Breast epithelium (tissue), 4 donors: ENCODE data around the gene TPD52L1. TPM values are rescaled to one million over a fixed set of nuclear protein-coding genes. Genes with fewer than 3 reads are reported as not detected.
A peak's percentile ranks its signal among the peaks of the same experiment; 100 is the strongest.
"Not testable (repeated sequence)": the region's sequence is repeated elsewhere in the genome, so short reads cannot be mapped to it uniquely, and the experiment has no call there.

Experiments
- DNase-seq, 2 donors: peaks; one replicate each; pipeline ENCODE4 v3.0.0-alpha.2; 2019; ENCODE audit warnings: low spot score in 2 of 2
- H3K27ac ChIP-seq, 2 donors: fragments of 200-600 bp; sonication (generic) in 1 of 2; one replicate each; pipeline ENCODE4 v1.5.1; 2016 to 2019; ENCODE audit warnings: mild to moderate bottlenecking in 1 of 2
- H3K27me3 ChIP-seq, 2 donors: fragments of 200-600 bp; sonication (generic) in 1 of 2; one replicate each; pipeline versions ENCODE4 v1.5.1 to v1.6.0; 2017 to 2019; ENCODE audit warnings: control low read depth in 1 of 2, mild to moderate bottlenecking in 1 of 2
- H3K36me3 ChIP-seq: fragments of 200-600 bp; one replicate; pipeline ENCODE4 v1.5.1; 2019
- H3K4me1 ChIP-seq, 2 donors: fragments of 200-600 bp; sonication (generic); one replicate each; pipeline ENCODE4 v1.5.1; 2016 to 2019; ENCODE audit warnings: control low read depth in 1 of 2
- H3K4me3 ChIP-seq, 3 donors: fragments of 200-600 bp; sonication (generic); 1 replicate in 2 of 3; 2 replicates in 1 of 3; pipeline ENCODE4 v1.5.1; 2016 to 2019; ENCODE audit warnings: mild to moderate bottlenecking in 3 of 3, moderate library complexity in 2 of 3
- H3K9me3 ChIP-seq, 2 donors: fragments of 200-600 bp; sonication (generic) in 1 of 2; one replicate each; pipeline ENCODE4 v1.5.1; 2016 to 2019; ENCODE audit warnings: control low read depth in 1 of 2
- CTCF ChIP-seq, 3 donors: fragments of 450-650 bp; IDR thresholded peaks; one replicate each; pipeline ENCODE4 v1.5.1; 2016 to 2017; ENCODE audit warnings: antibody characterized with exemption in 3 of 3, mild to moderate bottlenecking in 3 of 3, moderate library complexity in 3 of 3
- POLR2A ChIP-seq: fragments of 450-650 bp; IDR thresholded peaks from one replicate; pipeline ENCODE4 v1.6.1; 2016; ENCODE audit warnings: antibody characterized with exemption, mild to moderate bottlenecking, moderate library complexity
- POLR2AphosphoS5 ChIP-seq, 3 donors: sonication (generic); formaldehyde crosslinking; IDR thresholded peaks; one replicate each; pipeline ENCODE4 v1.6.1; 2017; ENCODE audit warnings: antibody characterized with exemption in 3 of 3
- intact Hi-C: fragments of 100-400 bp; cut with DNase I; formaldehyde crosslinking; loops from one replicate; pipeline ENCODE4 v1.15.1; 2023; ENCODE audit warnings: low total_unique reads
- total RNA-seq, 3 donors: library from RNA; depleted of rRNA; stranded (reverse); fragments of >200 nt; gene quantifications; one replicate each; pipeline ENCODE4 v1.1.0, GENCODE V29; 2016

TPD52L1 gene
- total RNA-seq, 3 donors from 2014 or later, result 27.2 to 266 (median 81.3) TPM

- no peaks in the 10 kb centered on the region for H3K27me3 ChIP-seq
- H3K4me3 ChIP-seq, result no peak overlapping the region
- H3K36me3 ChIP-seq, result no peaks in the 10 kb centered on the region
- intact Hi-C loops, result no loop called here
- no peaks in the 10 kb centered on the region for H3K9me3 ChIP-seq
- peak in 1 of 2 donors; percentile 23 for DNase-seq
- no peaks in the 10 kb centered on the region for H3K4me1 ChIP-seq
- H3K27ac ChIP-seq, result no peak overlapping the region
- TF ChIP-seq CTCF (IDR thresholded peaks at IDR 0.05), result no peak
- TF ChIP-seq POLR2AphosphoS5 (IDR thresholded peaks at IDR 0.05), result no peak
- TF ChIP-seq POLR2A, result no peak
These were observed 120.4 kb downstream of the TPD52L1 start for GRCh38 chr6:125273965-125274364.

- no peaks in the 10 kb centered on the region for H3K9me3 ChIP-seq
- intact Hi-C loops, result no loop called here
These were observed 121.4 kb downstream of the TPD52L1 start for GRCh38 chr6:125274935-125275334.

GRCh38 chr6:125275779-125276178 is 122.2 kb downstream of the TPD52L1 start:
- intact Hi-C loops, result no loop called here
- Histone ChIP-seq H3K4me1 (no peaks in the 10 kb centered on the region), H3K27ac (no peak overlapping the region), H3K36me3 (no peaks in the 10 kb centered on the region), H3K27me3 (no peaks in the 10 kb centered on the region), H3K4me3 (no peak overlapping the region), H3K9me3 (peaks cover 0 to 3% of the 10 kb centered on the region in 2 donors)
- TF ChIP-seq POLR2AphosphoS5 (IDR thresholded peaks at IDR 0.05) (no peak), POLR2A (no peak)
- DNase-seq, result no peak

More at GRCh38 chr6:125274935-125275334, 121.4 kb downstream of the TPD52L1 start:
- Histone ChIP-seq H3K4me1 (no peaks in the 10 kb centered on the region), H3K4me3 (no peak overlapping the region), H3K36me3 (no peaks in the 10 kb centered on the region), H3K27me3 (no peaks in the 10 kb centered on the region), H3K27ac (no peak overlapping the region)
- DNase-seq, result no peak
- TF ChIP-seq POLR2AphosphoS5 (IDR thresholded peaks at IDR 0.05), result no peak
- TF ChIP-seq CTCF (IDR thresholded peaks at IDR 0.05), result no peak
- TF ChIP-seq POLR2A, result no peak

GRCh38 chr6:125277838-125278237 is 124.3 kb downstream of the TPD52L1 start:
- intact Hi-C loops, result no loop called here
- Histone ChIP-seq H3K9me3 (peaks cover 0 to 4% of the 10 kb centered on the region in 2 donors), H3K27ac (no peak overlapping the region), H3K27me3 (no peaks in the 10 kb centered on the region), H3K4me3 (no peak overlapping the region), H3K36me3 (no peaks in the 10 kb centered on the region), H3K4me1 (no peaks in the 10 kb centered on the region)
- TF ChIP-seq CTCF (IDR thresholded peaks at IDR 0.05) (no peak), POLR2A (no peak), POLR2AphosphoS5 (IDR thresholded peaks at IDR 0.05) (no peak)
- DNase-seq, result no peak

GRCh38 chr6:125279961-125280360 is 126.4 kb downstream of the TPD52L1 start:
- no peak for DNase-seq
- Histone ChIP-seq H3K4me1 (no peaks in the 10 kb centered on the region), H3K9me3 (peaks cover 0 to 4% of the 10 kb centered on the region in 2 donors), H3K27me3 (no peaks in the 10 kb centered on the region), H3K27ac (no peak overlapping the region), H3K4me3 (no peak overlapping the region), H3K36me3 (no peaks in the 10 kb centered on the region)
- intact Hi-C loops, result no loop called here
- TF ChIP-seq CTCF (IDR thresholded peaks at IDR 0.05), result no peak

- intact Hi-C loops, result not testable (repeated sequence)
These were observed 126.9 kb downstream of the TPD52L1 start for GRCh38 chr6:125280370-125281035.

GRCh38 chr6:125282470-125282869 is 128.9 kb downstream of the TPD52L1 start:
- H3K36me3 ChIP-seq, H3K9me3 ChIP-seq, DNase-seq, H3K4me3 ChIP-seq, intact Hi-C loops, H3K27ac ChIP-seq, H3K27me3 ChIP-seq, H3K4me1 ChIP-seq: not testable (repeated sequence)

More at GRCh38 chr6:125280370-125281035, 126.9 kb downstream of the TPD52L1 start:
- not testable (repeated sequence) for H3K27ac ChIP-seq, H3K4me1 ChIP-seq, H3K27me3 ChIP-seq, H3K4me3 ChIP-seq, H3K9me3 ChIP-seq, H3K36me3 ChIP-seq, DNase-seq
